Esophagus muscularis mucosa (tissue), 3 donors: ENCODE measurements around the gene RGS19.
"Not testable (repeated sequence)": the region's sequence is repeated elsewhere in the genome, so short reads cannot be mapped to it uniquely, and the experiment has no call there.

Experiments
- CTCF ChIP-seq, 3 experiments: fragments of 200-600 bp in 2 of 3; fragments of 450-650 bp in 1 of 3; sonication (generic) in 2 of 3; IDR thresholded peaks; one replicate each; pipeline ENCODE4 v1.5.1; 2017 to 2019; ENCODE audit warnings: antibody characterized with exemption in 3 of 3, mild to moderate bottlenecking in 2 of 3, moderate library complexity in 1 of 3
- POLR2A ChIP-seq: fragments of 450-650 bp; IDR thresholded peaks from one replicate; pipeline ENCODE4 v1.6.1; 2017; ENCODE audit warnings: antibody characterized with exemption, moderate library complexity, mild to moderate bottlenecking, low read depth
- POLR2AphosphoS5 ChIP-seq, 2 donors: sonication (generic); formaldehyde crosslinking; IDR thresholded peaks; one replicate each; pipeline ENCODE4 v1.6.1; 2017; ENCODE audit warnings: antibody characterized with exemption in 2 of 2

GRCh38 chr20:64123517-64123916 lies 44.2 kb upstream of the RGS19 start:
- not testable (repeated sequence) for TF ChIP-seq CTCF (IDR thresholded peaks at IDR 0.05); POLR2A; POLR2AphosphoS5 (IDR thresholded peaks at IDR 0.05)
